H9 (cell line): ENCODE results near the gene OXCT2. TPM values are rescaled to one million over a fixed set of nuclear protein-coding genes. Genes with fewer than 3 reads are reported as not detected.

Experiments
- DNase-seq: peaks from one replicate; pipeline ENCODE4 v3.0.0-alpha.2; 2017
- H2AFZ ChIP-seq: one replicate; pipeline ENCODE4 v1.6.1; 2013; ENCODE audit warnings: mild to moderate bottlenecking, low read length, control low read depth, moderate library complexity
- H2AK5ac ChIP-seq: 2 replicates; pipeline ENCODE4 v1.6.1; 2013; ENCODE audit warnings: low read length, control low read depth, mixed read lengths; ENCODE audit not compliant: insufficient read length
- H2BK120ac ChIP-seq: one replicate; pipeline ENCODE4 v1.6.1; 2013; ENCODE audit warnings: low read depth, mild to moderate bottlenecking, low read length, control low read depth, inconsistent platforms; ENCODE audit not compliant: poor library complexity, severe bottlenecking
- H2BK12ac ChIP-seq: 2 replicates; pipeline ENCODE4 v1.6.1; 2013; ENCODE audit warnings: low read length, control low read depth, mixed read lengths, low read depth; ENCODE audit not compliant: insufficient read length
- H2BK15ac ChIP-seq: 2 replicates; pipeline ENCODE4 v1.6.1; 2013; ENCODE audit warnings: low read depth, low read length, control low read depth
- H2BK20ac ChIP-seq: one replicate; pipeline ENCODE4 v1.6.1; 2013; ENCODE audit warnings: low read depth, mild to moderate bottlenecking, low read length, control low read depth, inconsistent platforms; ENCODE audit not compliant: poor library complexity, severe bottlenecking
- H2BK5ac ChIP-seq: 2 replicates; pipeline ENCODE4 v1.6.1; 2013; ENCODE audit warnings: low read length, control low read depth, mixed read lengths; ENCODE audit not compliant: insufficient read length
- H3K14ac ChIP-seq: 2 replicates; pipeline ENCODE4 v1.6.1; 2013; ENCODE audit warnings: low read length, control low read depth; ENCODE audit not compliant: insufficient read depth
- H3K18ac ChIP-seq: 2 replicates; pipeline ENCODE4 v1.6.1; 2013; ENCODE audit warnings: low read depth, mild to moderate bottlenecking, mixed read lengths, low read length, control low read depth; ENCODE audit not compliant: insufficient read length
- H3K23ac ChIP-seq: 2 replicates; pipeline ENCODE4 v1.6.1; 2013; ENCODE audit warnings: low read length, control low read depth, mixed read lengths, low read depth; ENCODE audit not compliant: insufficient read length
- H3K23me2 ChIP-seq: 2 replicates; pipeline ENCODE4 v1.6.1; 2013; ENCODE audit warnings: low read depth, mild to moderate bottlenecking, mixed read lengths, low read length, control low read depth; ENCODE audit not compliant: insufficient read length, poor library complexity, severe bottlenecking
- H3K27ac ChIP-seq: 2 replicates; pipeline ENCODE4 v1.5.1; 2013; ENCODE audit warnings: low read length, control low read depth, mixed read lengths, low read depth; ENCODE audit not compliant: insufficient read length
- H3K27me3 ChIP-seq: 2 replicates; pipeline ENCODE4 v1.6.1; 2013; ENCODE audit warnings: low read length, control low read depth, inconsistent platforms; ENCODE audit not compliant: insufficient read depth
- H3K4ac ChIP-seq: 2 replicates; pipeline ENCODE4 v1.6.1; 2013; ENCODE audit warnings: low read depth, mild to moderate bottlenecking, control low read depth, inconsistent platforms, low read length, moderate library complexity
- H3K4me1 ChIP-seq: 2 replicates; pipeline ENCODE4 v1.6.1; 2013; ENCODE audit warnings: low read length, control low read depth, inconsistent platforms; ENCODE audit not compliant: insufficient read depth
- H3K4me2 ChIP-seq: 2 replicates; pipeline ENCODE4 v1.6.1; 2013; ENCODE audit warnings: low read length, control low read depth, mixed read lengths; ENCODE audit not compliant: insufficient read length, insufficient read depth
- H3K56ac ChIP-seq: 2 replicates; pipeline ENCODE4 v1.6.1; 2013; ENCODE audit warnings: low read depth, mild to moderate bottlenecking, mixed read lengths, low read length, control low read depth; ENCODE audit not compliant: insufficient read length
- H3K79me1 ChIP-seq: 2 replicates; pipeline ENCODE4 v1.6.1; 2013; ENCODE audit warnings: low read depth, mild to moderate bottlenecking, moderate library complexity, low read length, control low read depth, inconsistent platforms; ENCODE audit not compliant: insufficient read depth, poor library complexity, severe bottlenecking
- H3K79me2 ChIP-seq: 2 replicates; pipeline ENCODE4 v1.6.1; 2013; ENCODE audit warnings: low read length, control low read depth, inconsistent platforms; ENCODE audit not compliant: insufficient read depth
- H3K9ac ChIP-seq: 2 replicates; pipeline ENCODE4 v1.6.1; 2013; ENCODE audit warnings: low read length, control low read depth, mixed read lengths; ENCODE audit not compliant: insufficient read length; ENCODE audit errors: extremely low read depth
- H3K9me3 ChIP-seq: one replicate; pipeline ENCODE4 v1.6.1; 2013; ENCODE audit warnings: low read depth, low read length, inconsistent platforms; ENCODE audit not compliant: control insufficient read depth
- H3T11ph ChIP-seq: one replicate; pipeline ENCODE4 v1.6.1; 2013; ENCODE audit warnings: mild to moderate bottlenecking, low read length, control low read depth, inconsistent platforms
- H4K20me1 ChIP-seq: one replicate; pipeline ENCODE4 v1.6.1; 2013; ENCODE audit not compliant: control insufficient read depth, insufficient read length, insufficient read depth
- H4K5ac ChIP-seq: 2 replicates; pipeline ENCODE4 v1.6.1; 2013; ENCODE audit warnings: low read depth, mild to moderate bottlenecking, mixed read lengths, low read length, control low read depth; ENCODE audit not compliant: insufficient read length
- H4K8ac ChIP-seq: replicated peaks from 2 replicates; pipeline ENCODE4 v1.6.1; 2013; ENCODE audit warnings: low read length, control low read depth, mixed read lengths, low read depth; ENCODE audit not compliant: insufficient read length
- H4K91ac ChIP-seq: 2 replicates; pipeline ENCODE4 v1.6.1; 2013; ENCODE audit warnings: low read depth, mild to moderate bottlenecking, moderate library complexity, mixed read lengths, low read length, control low read depth; ENCODE audit not compliant: insufficient read length
- H3K27ac Mint-ChIP-seq, 3 experiments: 2 replicates in 2 of 3; 3 replicates in 1 of 3; pipeline ENCODE4 v1.8.0; 2020 to 2021; ENCODE audit warnings: mixed read lengths in 3 of 3, mild to moderate bottlenecking in 1 of 3, moderate library complexity in 1 of 3
- H3K27me3 Mint-ChIP-seq: 2 replicates; pipeline ENCODE4 v1.8.0; 2021; ENCODE audit warnings: low read depth, mild to moderate bottlenecking, moderate library complexity, mixed read lengths
- H3K36me3 Mint-ChIP-seq, 3 experiments: 2 replicates in 2 of 3; 3 replicates in 1 of 3; pipeline ENCODE4 v1.8.0; 2020 to 2021; ENCODE audit warnings: low read depth in 3 of 3, mixed read lengths in 3 of 3; ENCODE audit not compliant: insufficient read depth in 1 of 3
- H3K4me1 Mint-ChIP-seq, 2 experiments: 2 replicates each; pipeline ENCODE4 v1.8.0; 2020; ENCODE audit warnings: mixed read lengths in 2 of 2
- H3K4me3 Mint-ChIP-seq, 2 experiments: 2 replicates in 1 of 2; 3 replicates in 1 of 2; pipeline ENCODE4 v1.8.0; 2020 to 2021; ENCODE audit warnings: mild to moderate bottlenecking in 2 of 2, mixed read lengths in 2 of 2, moderate library complexity in 1 of 2
- H3K9me3 Mint-ChIP-seq, 2 experiments: 2 replicates in 1 of 2; 3 replicates in 1 of 2; pipeline ENCODE4 v1.8.0; 2020; ENCODE audit warnings: mild to moderate bottlenecking in 2 of 2, mixed read lengths in 2 of 2, moderate library complexity in 1 of 2
- CTCF ChIP-seq: fragments of 200-600 bp; sonication (generic); conservative IDR thresholded peaks from 3 replicates; pipeline ENCODE4 v1.8.0; 2021; ENCODE audit warnings: antibody characterized with exemption, mild to moderate bottlenecking
- WGBS: extraction: QIAGEN DNeasy Blood & Tissue Kit; methylation state at CpG from one replicate; pipeline ENCODE4 v1.1.7; 2013; ENCODE audit warnings: missing lambda C conversion rate, low lambda C conversion rate, mixed read lengths; ENCODE audit not compliant: insufficient read length; ENCODE audit errors: extremely low coverage; 5-methylcytosine and 5-hydroxymethylcytosine counted together
- total RNA-seq: library from RNA; stranded (reverse); gene quantifications from 2 replicates; pipeline ENCODE4 v1.2.1, GENCODE V29; 2021

Gene OXCT2
- total RNA-seq, 1 experiment from 2014 or later: 3.7 TPM

- Histone ChIP-seq H2BK5ac (no peak overlapping the region), H3K4me1 (no peaks in the 10 kb centered on the region), H3K23me2 (no peaks in the 10 kb centered on the region), H3K27ac (no peak overlapping the region), H4K5ac (no peak overlapping the region), H3K56ac (no peak overlapping the region), H4K20me1 (no peaks in the 10 kb centered on the region), H3T11ph (no peak overlapping the region), H2AK5ac (no peak overlapping the region), H2AFZ (no peak overlapping the region), H3K79me2 (no peaks in the 10 kb centered on the region), H2BK15ac (no peak overlapping the region), H3K9ac (no peak overlapping the region), H4K8ac (no peak overlapping the region), H3K23ac (no peak overlapping the region), H3K9me3 (no peaks in the 10 kb centered on the region), H3K4ac (no peak overlapping the region), H2BK12ac (no peak overlapping the region), H2BK120ac (no peak overlapping the region), H4K91ac (no peak overlapping the region), H3K14ac (no peak overlapping the region), H2BK20ac (no peak overlapping the region), H3K27me3 (peaks cover 8% of the 10 kb centered on the region; the same call in 1 of the 2 replicates), H3K79me1 (no peaks in the 10 kb centered on the region), H3K18ac (no peak overlapping the region), H3K4me2 (no peak overlapping the region)
- Mint-ChIP-seq H3K9me3 (no peaks in the 10 kb centered on the region), H3K4me1 (peaks cover 0 to 4% of the 10 kb centered on the region in 2 experiments; a peak in 2 of 4 replicates), H3K36me3 (no peaks in the 10 kb centered on the region), H3K4me3 (no peak overlapping the region), H3K27me3 (peaks cover 81% of the 10 kb centered on the region), H3K27ac (no peak overlapping the region)
- no peak for DNase-seq
- WGBS: no CpG with 5 or more reads among the region's 6 CpGs
- TF ChIP-seq CTCF: no peak
Observed at GRCh38 chr1:39782103-39782502, 11.0 kb upstream of the OXCT2 start.
